ENCODE results near the gene PTTG1IP2.

PTTG1IP2 gene

GRCh38 chr7:90484706-90485105 lies 15.3 kb downstream of the PTTG1IP2 start:
- no peak for DNase-seq

- no peak for DNase-seq
Measured at GRCh38 chr7:90485734-90486316, 16.4 kb downstream of the PTTG1IP2 start.

GRCh38 chr7:90487808-90488207 lies 18.4 kb downstream of the PTTG1IP2 start:
- no peak for DNase-seq

GRCh38 chr7:90488220-90488619 lies 18.8 kb downstream of the PTTG1IP2 start:
- no peak for DNase-seq

GRCh38 chr7:90492250-90492649 lies 22.8 kb downstream of the PTTG1IP2 start:
- DNase-seq, result no peak

- no peak for DNase-seq
Measured at GRCh38 chr7:90495241-90495640, 25.8 kb downstream of the PTTG1IP2 start.

GRCh38 chr7:90502539-90502938 lies 33.1 kb downstream of the PTTG1IP2 start:
- DNase-seq, result no peak

- no peak for DNase-seq
Measured at GRCh38 chr7:90503367-90503766, 33.9 kb downstream of the PTTG1IP2 start.

GRCh38 chr7:90507692-90508091 lies 38.3 kb downstream of the PTTG1IP2 start:
- DNase-seq, result no peak

GRCh38 chr7:90511776-90512175 lies 42.3 kb downstream of the PTTG1IP2 start:
- no peak for DNase-seq

- DNase-seq, result no peak
Measured at GRCh38 chr7:90512821-90513254, 43.4 kb downstream of the PTTG1IP2 start.

- DNase-seq, result no peak
Measured at GRCh38 chr7:90516257-90516656, 46.8 kb downstream of the PTTG1IP2 start.

GRCh38 chr7:90518630-90519029 lies 49.2 kb downstream of the PTTG1IP2 start:
- DNase-seq, result no peak

GRCh38 chr7:90520484-90520883 lies 51.0 kb downstream of the PTTG1IP2 start:
- no peak for DNase-seq

GRCh38 chr7:90530263-90530662 lies 60.8 kb downstream of the PTTG1IP2 start:
- DNase-seq, result no peak

GRCh38 chr7:90532231-90532929 lies 62.9 kb downstream of the PTTG1IP2 start:
- no peak for DNase-seq

- no peak for DNase-seq
Measured at GRCh38 chr7:90536449-90536848, 67.0 kb downstream of the PTTG1IP2 start.

- DNase-seq, result no peak
Measured at GRCh38 chr7:90538405-90538804, 69.0 kb downstream of the PTTG1IP2 start.

GRCh38 chr7:90540406-90540805 lies 71.0 kb downstream of the PTTG1IP2 start:
- DNase-seq, result no peak

GRCh38 chr7:90551036-90551435 lies 81.6 kb downstream of the PTTG1IP2 start:
- no peak for DNase-seq

GRCh38 chr7:90552521-90552920 lies 83.1 kb downstream of the PTTG1IP2 start:
- DNase-seq, result no peak

GRCh38 chr7:90560730-90561129 lies 91.3 kb downstream of the PTTG1IP2 start:
- no peak for DNase-seq

Data from activated effector memory CD4-positive, alpha-beta T cell treated with Interleukin-2 at 50 U/mL for 16 hours (primary cell).